Subcutaneous abdominal adipose tissue (tissue), 5 donors: ENCODE measurements around the gene ATXN1.

Experiments used
- H3K27ac ChIP-seq: one replicate; pipeline ENCODE4 v1.7.0; 2013; ENCODE audit warnings: low read depth, mild to moderate bottlenecking, inconsistent platforms, low read length, moderate library complexity
- H3K27me3 ChIP-seq, 5 donors: one replicate each; pipeline ENCODE4 v1.7.0; 2013; ENCODE audit warnings: low read length in 5 of 5, inconsistent platforms in 1 of 5; ENCODE audit not compliant: control insufficient read depth in 5 of 5, insufficient read depth in 4 of 5
- H3K36me3 ChIP-seq, 5 donors: one replicate each; pipeline ENCODE4 v1.7.0; 2013; ENCODE audit warnings: low read length in 5 of 5; ENCODE audit not compliant: control insufficient read depth in 5 of 5, insufficient read depth in 5 of 5
- H3K4me1 ChIP-seq, 5 donors: one replicate each; pipeline ENCODE4 v1.7.0; 2013; ENCODE audit warnings: low read length in 5 of 5, mild to moderate bottlenecking in 3 of 5, moderate library complexity in 1 of 5; ENCODE audit not compliant: control insufficient read depth in 5 of 5, insufficient read depth in 5 of 5
- H3K4me3 ChIP-seq, 5 donors: one replicate each; pipeline ENCODE4 v1.7.0; 2013; ENCODE audit warnings: low read length in 5 of 5, low read depth in 1 of 5
- H3K9ac ChIP-seq, 5 donors: one replicate each; pipeline ENCODE4 v1.7.0; 2013; ENCODE audit warnings: low read length in 5 of 5, mild to moderate bottlenecking in 4 of 5, moderate library complexity in 3 of 5
- H3K9me3 ChIP-seq, 5 donors: one replicate each; pipeline ENCODE4 v1.7.0; 2013; ENCODE audit warnings: low read length in 5 of 5; ENCODE audit not compliant: control insufficient read depth in 5 of 5
- donor health status: healthy.
- donor health status: healthy.
- donor health status: healthy.
- donor health status: healthy.
- donor health status: healthy.

The ATXN1 gene

GRCh38 chr6:16419636-16420336, 341.5 kb downstream of the ATXN1 start:
- Histone ChIP-seq H3K4me3 (no peak overlapping the region), H3K9ac (no peak overlapping the region), H3K36me3 (no peaks in the 10 kb centered on the region), H3K27me3 (no peaks in the 10 kb centered on the region), H3K4me1 (peaks cover 0 to 23% (median 4%) of the 10 kb centered on the region in 5 donors), H3K9me3 (no peaks in the 10 kb centered on the region), H3K27ac (no peak overlapping the region)

DNA sequence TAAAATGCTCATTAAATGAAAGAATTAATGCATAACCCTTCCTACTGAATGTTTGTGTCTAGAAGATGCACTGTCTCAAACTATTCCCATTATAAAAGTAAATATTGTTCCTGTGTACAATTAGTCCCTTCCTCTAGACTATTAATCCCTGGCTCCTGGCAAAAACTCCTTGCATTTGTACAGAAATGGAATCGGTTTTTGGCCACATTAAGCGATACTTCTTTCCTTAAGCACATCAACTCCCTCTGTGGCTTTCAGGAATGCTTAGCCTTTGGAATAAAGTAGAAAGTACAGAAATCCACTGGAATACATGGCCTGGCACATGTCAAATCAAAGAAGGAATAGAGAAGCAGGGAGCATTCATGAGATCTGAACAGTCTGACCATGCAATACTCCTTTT, 343.1 kb downstream of the ATXN1 start:
- no peaks in the 10 kb centered on the region for H3K36me3 ChIP-seq
- H3K27me3 ChIP-seq: no peaks in the 10 kb centered on the region
- H3K4me1 ChIP-seq: peaks cover 0 to 23% (median 9%) of the 10 kb centered on the region in 5 donors
- H3K9me3 ChIP-seq: no peaks in the 10 kb centered on the region
- H3K4me3 ChIP-seq: no peak overlapping the region
- H3K27ac ChIP-seq: no peak overlapping the region
- H3K9ac ChIP-seq: no peak overlapping the region

DNA sequence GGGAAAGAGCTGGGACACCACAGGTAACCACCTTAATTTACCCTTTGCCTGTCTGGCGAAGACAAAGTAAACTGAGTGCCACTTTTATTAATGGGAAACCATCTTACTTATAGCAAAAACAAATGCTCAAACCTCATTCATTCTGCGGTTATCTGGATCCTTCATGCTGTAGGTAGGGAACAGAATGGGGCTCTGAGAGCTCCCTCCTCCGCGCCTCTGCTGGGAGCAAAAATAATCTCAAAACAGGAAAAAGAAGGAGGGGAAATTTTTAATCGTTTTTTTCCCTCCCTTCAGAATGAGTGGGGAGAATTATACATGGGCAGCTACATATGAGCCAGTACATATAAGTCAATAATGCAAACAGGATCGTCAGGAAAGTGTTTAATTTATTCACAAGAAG, 345.6 kb downstream of the ATXN1 start:
- Histone ChIP-seq H3K27me3 (no peaks in the 10 kb centered on the region), H3K4me3 (no peak overlapping the region), H3K9ac (no peak overlapping the region), H3K36me3 (no peaks in the 10 kb centered on the region), H3K9me3 (no peaks in the 10 kb centered on the region), H3K4me1 (peaks cover 0 to 21% (median 6%) of the 10 kb centered on the region in 5 donors), H3K27ac (no peak overlapping the region)

GRCh38 chr6:16414205-16414604, 347.1 kb downstream of the ATXN1 start:
- H3K27me3 ChIP-seq: no peaks in the 10 kb centered on the region
- H3K4me1 ChIP-seq: peaks cover 0 to 23% (median 13%) of the 10 kb centered on the region in 5 donors
- no peak overlapping the region for H3K27ac ChIP-seq
- H3K9ac ChIP-seq: no peak overlapping the region
- H3K36me3 ChIP-seq: no peaks in the 10 kb centered on the region
- H3K4me3 ChIP-seq: no peak overlapping the region
- H3K9me3 ChIP-seq: no peaks in the 10 kb centered on the region

DNA sequence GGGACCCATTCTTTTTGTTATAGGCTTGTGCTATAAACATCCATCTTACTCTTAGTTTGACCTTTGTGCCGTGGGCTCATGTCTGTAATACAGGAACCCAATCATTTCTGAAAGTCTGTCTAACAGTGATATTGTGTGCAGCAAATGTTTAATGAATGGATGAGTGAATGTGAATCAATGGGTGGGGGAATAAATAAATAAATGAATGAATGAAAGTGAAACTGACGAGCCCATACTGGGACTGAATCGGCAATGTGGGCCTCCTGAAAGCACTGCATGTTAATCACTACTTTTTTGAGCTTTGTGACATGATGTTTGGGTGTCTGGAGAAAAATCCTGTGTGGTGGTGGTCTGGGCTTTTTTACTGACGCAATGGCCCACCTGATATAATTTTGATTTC, 347.9 kb downstream of the ATXN1 start:
- Histone ChIP-seq H3K4me1 (peaks cover 0 to 23% (median 13%) of the 10 kb centered on the region in 5 donors), H3K36me3 (no peaks in the 10 kb centered on the region), H3K9ac (no peak overlapping the region), H3K27me3 (no peaks in the 10 kb centered on the region), H3K4me3 (no peak overlapping the region), H3K9me3 (no peaks in the 10 kb centered on the region), H3K27ac (no peak overlapping the region)

- H3K9me3 ChIP-seq: no peaks in the 10 kb centered on the region
- no peak overlapping the region for H3K9ac ChIP-seq
- no peaks in the 10 kb centered on the region for H3K27me3 ChIP-seq
- H3K27ac ChIP-seq: no peak overlapping the region
- H3K36me3 ChIP-seq: no peaks in the 10 kb centered on the region
- H3K4me1 ChIP-seq: peaks cover 0 to 21% (median 9%) of the 10 kb centered on the region in 5 donors
- no peak overlapping the region for H3K4me3 ChIP-seq
Measured at GRCh38 chr6:16412982-16413381, 348.3 kb downstream of the ATXN1 start.

GRCh38 chr6:16412171-16412570, 349.1 kb downstream of the ATXN1 start:
- no peak overlapping the region for H3K9ac ChIP-seq
- H3K4me3 ChIP-seq: no peak overlapping the region
- no peaks in the 10 kb centered on the region for H3K9me3 ChIP-seq
- H3K36me3 ChIP-seq: peaks cover 0 to 2% (median 0%) of the 10 kb centered on the region in 5 donors
- H3K27ac ChIP-seq: no peak overlapping the region
- no peaks in the 10 kb centered on the region for H3K27me3 ChIP-seq
- peaks cover 0 to 21% (median 7%) of the 10 kb centered on the region in 5 donors for H3K4me1 ChIP-seq

DNA sequence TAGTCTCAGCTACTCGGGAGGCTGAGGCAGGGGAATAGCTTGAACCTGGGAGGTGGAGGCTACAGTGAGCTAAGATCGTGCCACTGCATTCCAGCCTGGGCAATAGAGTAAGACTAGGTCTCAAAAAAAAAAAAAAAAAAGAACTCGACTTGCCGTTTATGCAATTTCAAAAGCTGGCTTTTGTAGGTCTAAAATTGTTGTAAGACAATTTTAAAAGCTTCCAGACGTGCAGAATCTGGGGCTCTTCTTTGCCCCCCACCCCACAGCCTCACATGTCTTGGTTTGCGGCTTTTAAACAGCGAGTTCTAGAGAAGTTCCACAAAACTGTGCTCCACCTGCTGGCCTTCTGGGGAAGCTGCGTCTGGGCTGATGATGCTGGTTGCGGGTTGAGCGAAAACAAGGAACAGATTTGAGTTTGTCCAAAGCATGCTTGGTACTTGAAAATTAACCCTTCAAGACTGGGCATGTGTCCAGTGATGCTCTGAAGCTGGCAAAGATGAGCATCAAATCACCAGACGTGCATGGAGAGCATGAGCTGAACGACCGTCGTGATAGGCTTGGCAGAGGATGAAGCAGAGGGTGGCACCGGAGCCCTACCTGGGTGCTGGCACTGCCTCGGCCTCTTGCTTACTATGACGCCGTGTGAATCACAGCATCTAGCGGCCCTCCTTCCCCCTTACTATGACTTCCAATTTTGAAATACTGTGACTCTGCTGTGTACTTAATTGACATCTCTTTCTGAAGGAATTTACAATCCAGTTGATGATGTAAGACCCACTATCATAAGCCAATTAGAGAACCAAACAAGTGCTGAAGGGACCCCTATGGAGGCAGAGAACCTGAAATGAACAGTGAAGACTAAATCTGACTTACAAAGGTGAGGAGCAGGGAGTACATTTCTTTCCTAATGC, 351.5 kb downstream of the ATXN1 start:
- peaks cover 0 to 3% (median 0%) of the 10 kb centered on the region in 5 donors for H3K36me3 ChIP-seq
- H3K27ac ChIP-seq: no peak overlapping the region
- H3K4me3 ChIP-seq: peak overlapping the region in 1 of 5 donors; percentile 11
- H3K4me1 ChIP-seq: peaks cover 0 to 21% (median 7%) of the 10 kb centered on the region in 5 donors
- no peaks in the 10 kb centered on the region for H3K9me3 ChIP-seq
- no peak overlapping the region for H3K9ac ChIP-seq
- no peaks in the 10 kb centered on the region for H3K27me3 ChIP-seq

- peaks cover 0 to 3% (median 0%) of the 10 kb centered on the region in 5 donors for H3K36me3 ChIP-seq
- H3K9ac ChIP-seq: no peak overlapping the region
- H3K27ac ChIP-seq: no peak overlapping the region
- H3K4me1 ChIP-seq: peaks cover 0 to 22% (median 7%) of the 10 kb centered on the region in 5 donors
- H3K4me3 ChIP-seq: no peak overlapping the region
- no peaks in the 10 kb centered on the region for H3K27me3 ChIP-seq
- H3K9me3 ChIP-seq: no peaks in the 10 kb centered on the region
Measured at GRCh38 chr6:16408766-16409165, 352.5 kb downstream of the ATXN1 start.

DNA sequence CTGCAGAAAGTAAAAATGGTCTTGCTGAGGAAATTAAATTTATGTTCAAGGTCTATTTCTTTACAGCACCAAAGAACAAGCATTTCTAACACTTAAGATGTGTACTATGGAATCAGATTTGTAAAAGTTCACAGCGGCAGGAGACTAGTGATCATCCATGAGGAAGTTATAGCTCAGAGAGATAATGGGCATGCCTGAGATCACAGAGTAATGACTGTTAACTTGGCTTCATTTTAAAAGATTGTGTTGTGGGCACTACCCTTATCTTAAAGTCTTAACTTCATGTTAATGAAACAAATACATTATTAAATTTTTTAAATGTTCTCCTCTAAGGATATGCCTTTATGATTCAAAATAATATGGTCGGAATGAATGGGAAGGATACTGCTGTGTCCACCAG, 354.3 kb downstream of the ATXN1 start:
- no peak overlapping the region for H3K27ac ChIP-seq
- H3K4me3 ChIP-seq: no peak overlapping the region
- no peaks in the 10 kb centered on the region for H3K27me3 ChIP-seq
- no peaks in the 10 kb centered on the region for H3K9me3 ChIP-seq
- peaks cover 0 to 16% (median 6%) of the 10 kb centered on the region in 5 donors for H3K4me1 ChIP-seq
- H3K9ac ChIP-seq: no peak overlapping the region
- peaks cover 0 to 3% (median 0%) of the 10 kb centered on the region in 5 donors for H3K36me3 ChIP-seq
